HepG2 (cell line): ENCODE data around the gene MMUT. TPM values are rescaled to one million over a fixed set of nuclear protein-coding genes. Genes with fewer than 3 reads are reported as not detected.
A peak's percentile ranks its signal among the peaks of the same experiment; 100 is the strongest.

ENCODE experiments used
- DNMT3B ChIP-seq: conservative IDR thresholded peaks from 2 replicates; pipeline ENCODE4 v1.6.1; 2016; ENCODE audit warnings: missing biosample characterization, control low read depth
- EEA1 ChIP-seq: sonication (generic); formaldehyde crosslinking; IDR thresholded peaks from 2 replicates; pipeline ENCODE4 v1.5.1; 2020; ENCODE audit warnings: mild to moderate bottlenecking, missing genetic modification reagents, borderline replicate concordance
- ESRRA ChIP-seq: sonication (generic); formaldehyde crosslinking; IDR thresholded peaks from 2 replicates; pipeline ENCODE4 v1.5.1; 2020; ENCODE audit warnings: mild to moderate bottlenecking, low read depth, missing genetic modification reagents
- ISL2 ChIP-seq: sonication (generic); formaldehyde crosslinking; IDR thresholded peaks from 2 replicates; pipeline ENCODE4 v1.5.0; 2020; ENCODE audit warnings: missing genetic modification reagents
- JUND ChIP-seq: sonication (generic); formaldehyde crosslinking; IDR thresholded peaks from 2 replicates; pipeline ENCODE4 v1.8.0; 2022; ENCODE audit warnings: mild to moderate bottlenecking, missing genetic modification reagents
- KLF12 ChIP-seq: sonication (generic); formaldehyde crosslinking; IDR thresholded peaks from 2 replicates; pipeline ENCODE4 v1.4.0; 2020; ENCODE audit warnings: missing genetic modification reagents, borderline replicate concordance
- MEIS2 ChIP-seq: sonication (generic); formaldehyde crosslinking; IDR thresholded peaks from 2 replicates; pipeline ENCODE4 v1.9.0; 2021; ENCODE audit warnings: mild to moderate bottlenecking, missing genetic modification reagents
- NR0B2 ChIP-seq: sonication (generic); formaldehyde crosslinking; IDR thresholded peaks from 2 replicates; pipeline ENCODE4 v1.4.0; 2020; ENCODE audit warnings: mild to moderate bottlenecking, missing genetic modification reagents
- NR2F1 ChIP-seq, 2 experiments: fragments of 450-650 bp in 1 of 2; formaldehyde crosslinking in 1 of 2; IDR thresholded peaks; 2 replicates each; pipeline versions ENCODE4 v1.5.0 to v1.6.1; 2016 to 2020; ENCODE audit warnings: mild to moderate bottlenecking in 1 of 2, missing compliant biosample characterization in 1 of 2, missing genetic modification reagents in 1 of 2, moderate library complexity in 1 of 2
- PHF20 ChIP-seq: sonication (generic); formaldehyde crosslinking; IDR thresholded peaks from 2 replicates; pipeline ENCODE4 v1.5.0; 2020; ENCODE audit warnings: mild to moderate bottlenecking, missing genetic modification reagents
- PHF5A ChIP-seq: IDR thresholded peaks from one replicate; pipeline ENCODE4 v1.6.1; 2018; ENCODE audit warnings: low read depth, missing genetic modification reagents; ENCODE audit not compliant: unreplicated experiment
- REST ChIP-seq, 2 experiments: IDR thresholded peaks; 2 replicates each; pipeline ENCODE4 v1.6.1; 2011 to 2012; ENCODE audit warnings: low read length in 2 of 2, borderline replicate concordance in 1 of 2, low read depth in 1 of 2, mild to moderate bottlenecking in 1 of 2, moderate library complexity in 1 of 2
- YY1 ChIP-seq: IDR thresholded peaks from 2 replicates; pipeline ENCODE4 v1.6.1; 2011; ENCODE audit warnings: low read length, low read depth, moderate library complexity, mild to moderate bottlenecking; ENCODE audit not compliant: insufficient read depth, insufficient replicate concordance
- ZBTB20 ChIP-seq: sonication (generic); formaldehyde crosslinking; IDR thresholded peaks from 2 replicates; pipeline ENCODE4 v1.8.1; 2023; ENCODE audit warnings: missing genetic modification reagents, low read depth, mild to moderate bottlenecking, borderline replicate concordance
- ZBTB49 ChIP-seq: sonication (generic); formaldehyde crosslinking; IDR thresholded peaks from 2 replicates; pipeline ENCODE4 v1.4.0; 2020; ENCODE audit warnings: missing genetic modification reagents, borderline replicate concordance
- ZNF232 ChIP-seq: sonication (generic); formaldehyde crosslinking; IDR thresholded peaks from 2 replicates; pipeline ENCODE4 v1.4.0; 2020; ENCODE audit warnings: missing genetic modification reagents, borderline replicate concordance
- ZNF329 ChIP-seq: sonication (generic); formaldehyde crosslinking; IDR thresholded peaks from 2 replicates; pipeline ENCODE4 v1.9.0; 2021; ENCODE audit warnings: low read depth, mild to moderate bottlenecking, missing genetic modification reagents
- ZNF343 ChIP-seq: sonication (generic); formaldehyde crosslinking; IDR thresholded peaks from 2 replicates; pipeline ENCODE4 v1.4.0; 2020; ENCODE audit warnings: mild to moderate bottlenecking, missing genetic modification reagents
- polyA plus RNA-seq, 8 experiments: library from polyadenylated mRNA; depleted of rRNA in 3 of 8; stranded (reverse) in 7 of 8; unstranded in 1 of 8; fragments of >200 nt; fragmentation: Illumina TruSeq in 4 of 8; extraction: Trizol in 4 of 8; gene quantifications; 2 replicates each; pipeline versions ENCODE4 v1.2.1 to v1.2.3, GENCODE V29; 2011 to 2016; ENCODE audit warnings: low read depth in 4 of 8, missing spikeins in 1 of 8, mixed read lengths in 1 of 8; ENCODE audit not compliant: insufficient read depth in 1 of 8
- total RNA-seq, 5 experiments: library from RNA; depleted of rRNA; stranded (reverse); fragments of >200 nt; fragmentation: Illumina TruSeq; extraction: Trizol; gene quantifications; 2 replicates each; pipeline ENCODE4 v1.2.3, GENCODE V29; 2016; ENCODE audit warnings: low read depth in 1 of 5
- TF ChIP-seq, protein P1 (sequence below), 2 experiments: fragments of 450-650 bp in 1 of 2; sonication (generic) in 1 of 2; formaldehyde crosslinking; IDR thresholded peaks; 2 replicates each; pipeline versions ENCODE4 v1.5.0 to v1.8.0; 2020 to 2022; ENCODE audit warnings: mild to moderate bottlenecking in 1 of 2, missing genetic modification reagents in 1 of 2
- TF ChIP-seq, protein P2 (sequence below): sonication (generic); formaldehyde crosslinking; IDR thresholded peaks from 2 replicates; pipeline ENCODE4 v1.5.0; 2020; ENCODE audit warnings: missing genetic modification reagents

MMUT gene
- total and polyA plus RNA-seq, 2 of the 13 experiments (the other 11 are each of a cell fraction or from before 2014, with no cell fraction given) = 16.1 to 20.5 TPM

GRCh38 chr6:49462927-49463611 lies at the start of gene MMUT, which contains the start of gene CENPQ (continued):
- TF ChIP-seq ZBTB49 (CRISPR knock-in tag) (no peak), REST (IDR thresholded peaks at IDR 0.05; ENCODE audit: borderline replicate concordance in 1 of 2, low read depth in 1 of 2, low read length in 2 of 2) (peak in 1 of 2 experiments; percentile 44; a peak in 1 of 4 replicates), ZBTB20 (CRISPR knock-in tag) (peak; percentile 69; the same call in 1 of the 2 replicates), ISL2 (peak; percentile 68), ZNF329 (CRISPR knock-in tag) (0 out of 2 replicates have a peak, but pooled peaks have one; percentile 16), NR0B2 (peak; percentile 75; the same call in 1 of the 2 replicates), DNMT3B (CRISPR knock-in tag) (no peak), JUND (no peak), KLF12 (CRISPR knock-in tag) (peak; percentile 94), ZNF343 (CRISPR knock-in tag) (0 out of 2 replicates have a peak, but pooled peaks have one; percentile 86), ZNF232 (CRISPR knock-in tag) (peak; percentile 24; the same call in 1 of the 2 replicates), EEA1 (0 out of 2 replicates have a peak, but pooled peaks have one; percentile 67), NR2F1 (CRISPR knock-in tag; IDR thresholded peaks at IDR 0.05) (no peak), PHF5A (CRISPR knock-in tag) (peak; percentile 60), YY1 (peak; percentile 66), MEIS2 (peak; percentile 91), PHF20 (CRISPR knock-in tag) (peak; percentile 99), ESRRA (peak; percentile 78)
- TF ChIP-seq, protein P1, sequence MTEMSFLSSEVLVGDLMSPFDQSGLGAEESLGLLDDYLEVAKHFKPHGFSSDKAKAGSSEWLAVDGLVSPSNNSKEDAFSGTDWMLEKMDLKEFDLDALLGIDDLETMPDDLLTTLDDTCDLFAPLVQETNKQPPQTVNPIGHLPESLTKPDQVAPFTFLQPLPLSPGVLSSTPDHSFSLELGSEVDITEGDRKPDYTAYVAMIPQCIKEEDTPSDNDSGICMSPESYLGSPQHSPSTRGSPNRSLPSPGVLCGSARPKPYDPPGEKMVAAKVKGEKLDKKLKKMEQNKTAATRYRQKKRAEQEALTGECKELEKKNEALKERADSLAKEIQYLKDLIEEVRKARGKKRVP (CRISPR knock-in tag; IDR thresholded peaks at IDR 0.05) = peak in 1 of 2 experiments; percentile 53; a peak in 1 of 4 replicates
- TF ChIP-seq, protein P2, sequence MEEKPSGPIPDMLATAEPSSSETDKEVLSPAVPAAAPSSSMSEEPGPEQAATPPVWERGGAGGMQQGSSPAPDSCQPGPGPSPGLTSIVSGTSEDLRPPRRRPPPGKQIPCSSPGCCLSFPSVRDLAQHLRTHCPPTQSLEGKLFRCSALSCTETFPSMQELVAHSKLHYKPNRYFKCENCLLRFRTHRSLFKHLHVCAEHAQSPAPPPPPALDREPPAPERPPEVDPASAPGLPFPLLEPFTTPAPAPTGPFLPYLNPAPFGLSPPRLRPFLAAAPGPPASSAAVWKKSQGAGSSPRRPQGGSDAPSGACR (CRISPR knock-in tag) = peak; percentile 53; the same call in 1 of the 2 replicates
